DOHH2 (cell line): Measurements from ENCODE around the gene PRXL2A.

Source experiments
- EZH2phosphoT487 ChIP-seq: fragments of 200-600 bp; sonication (generic); IDR thresholded peaks from 2 replicates; pipeline ENCODE4 v1.6.1; 2017; ENCODE audit warnings: borderline replicate concordance, mild to moderate bottlenecking, antibody characterized with exemption, low read length, moderate library complexity, mixed read lengths
- TF ChIP-seq, protein P1 (sequence below): fragments of 200-600 bp; sonication (generic); IDR thresholded peaks from one replicate; pipeline ENCODE4 v1.5.1; 2014; ENCODE audit warnings: antibody characterized with exemption, mild to moderate bottlenecking, low read depth, low read length; ENCODE audit not compliant: poor library complexity, severe bottlenecking

DNA sequence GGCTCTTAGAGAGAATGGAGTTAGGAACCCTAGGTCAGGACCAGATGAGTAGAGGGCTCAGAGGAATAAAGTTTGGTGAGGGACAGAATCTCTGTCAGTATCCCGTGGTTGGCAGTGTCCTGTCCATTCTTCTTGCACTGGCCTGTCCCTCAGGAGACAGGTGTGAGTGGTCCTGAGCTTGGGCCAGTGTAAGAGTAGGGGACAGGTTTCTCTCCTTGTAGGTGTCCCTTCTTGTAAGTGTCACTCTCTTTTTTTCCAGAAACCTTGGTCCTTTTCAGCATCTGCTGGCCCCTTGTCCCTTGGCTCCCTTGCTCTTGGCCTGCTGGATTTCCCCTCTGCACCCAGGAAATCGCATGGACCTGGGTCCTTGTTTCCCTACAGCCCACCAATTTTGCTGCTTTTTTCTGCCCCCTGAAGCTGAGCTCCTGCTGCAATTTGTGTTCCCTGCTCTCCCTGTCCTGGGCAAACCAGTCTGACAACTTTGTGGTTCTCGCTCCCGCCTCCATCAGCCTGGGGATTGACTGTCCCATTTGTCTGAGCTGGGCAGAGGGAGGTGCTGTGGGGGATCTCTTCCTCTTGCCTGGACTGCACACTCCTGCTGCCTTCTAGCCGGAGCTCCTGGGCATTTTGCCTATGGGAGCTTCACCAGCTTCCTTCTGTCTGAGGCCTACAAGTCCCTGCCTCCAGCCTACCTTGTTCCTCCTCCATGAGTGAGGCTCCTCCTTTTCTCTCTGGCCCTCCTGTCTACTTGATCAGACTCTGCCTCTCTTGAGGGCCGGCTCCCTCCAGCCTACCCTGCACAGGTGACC, 52.3 kb downstream of the PRXL2A start:
- TF ChIP-seq, protein P1, sequence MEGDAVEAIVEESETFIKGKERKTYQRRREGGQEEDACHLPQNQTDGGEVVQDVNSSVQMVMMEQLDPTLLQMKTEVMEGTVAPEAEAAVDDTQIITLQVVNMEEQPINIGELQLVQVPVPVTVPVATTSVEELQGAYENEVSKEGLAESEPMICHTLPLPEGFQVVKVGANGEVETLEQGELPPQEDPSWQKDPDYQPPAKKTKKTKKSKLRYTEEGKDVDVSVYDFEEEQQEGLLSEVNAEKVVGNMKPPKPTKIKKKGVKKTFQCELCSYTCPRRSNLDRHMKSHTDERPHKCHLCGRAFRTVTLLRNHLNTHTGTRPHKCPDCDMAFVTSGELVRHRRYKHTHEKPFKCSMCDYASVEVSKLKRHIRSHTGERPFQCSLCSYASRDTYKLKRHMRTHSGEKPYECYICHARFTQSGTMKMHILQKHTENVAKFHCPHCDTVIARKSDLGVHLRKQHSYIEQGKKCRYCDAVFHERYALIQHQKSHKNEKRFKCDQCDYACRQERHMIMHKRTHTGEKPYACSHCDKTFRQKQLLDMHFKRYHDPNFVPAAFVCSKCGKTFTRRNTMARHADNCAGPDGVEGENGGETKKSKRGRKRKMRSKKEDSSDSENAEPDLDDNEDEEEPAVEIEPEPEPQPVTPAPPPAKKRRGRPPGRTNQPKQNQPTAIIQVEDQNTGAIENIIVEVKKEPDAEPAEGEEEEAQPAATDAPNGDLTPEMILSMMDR, result no peak
- TF ChIP-seq EZH2phosphoT487, result no peak
